ENCODE measurements around the gene PCNP. TPM values are rescaled to one million over a fixed set of nuclear protein-coding genes. Genes with fewer than 3 reads are reported as not detected.
"Not testable (repeated sequence)": the region's sequence is repeated elsewhere in the genome, so short reads cannot be mapped to it uniquely, and the experiment has no call there.

PCNP gene
- total and polyA plus RNA-seq, 2 donors (not counting 1 experiment from before 2014, with no cell fraction given) = 39.1 to 156 TPM

- intact Hi-C loops (cut with micrococcal nuclease) = no loop called here
- no peaks in the 10 kb centered on the region for H3K36me3 ChIP-seq (replicated peaks in 1 of 2; ENCODE audit: control extremely low read depth in 1 of 2, control insufficient read depth in 1 of 2, extremely low read depth in 1 of 2, insufficient read depth in 2 of 2, low read length in 1 of 2)
- H3K9me3 Mint-ChIP-seq (ENCODE audit: insufficient read depth) = no peaks in the 10 kb centered on the region
- H3K27ac ChIP-seq (ENCODE audit: low read length in 2 of 2) = no peak overlapping the region
- H3K9me3 ChIP-seq (ENCODE audit: control extremely low read depth in 1 of 3, control insufficient read depth in 2 of 3, insufficient read depth in 1 of 3, low read length in 2 of 3) = no peaks in the 10 kb centered on the region
- H3K27ac Mint-ChIP-seq = no peak overlapping the region
- H2AFZ ChIP-seq (ENCODE audit: insufficient read depth, low read depth, low read length, poor library complexity, severe bottlenecking) = no peak overlapping the region
- DNase-seq (no peak), ATAC-seq (ENCODE audit: low read depth) (no peak)
- H3K9ac ChIP-seq (ENCODE audit: low read length) = no peak overlapping the region
- TF ChIP-seq CTCF (IDR thresholded peaks at IDR 0.05) (no peak), EZH2 (IDR thresholded peaks at IDR 0.05; ENCODE audit: borderline replicate concordance, insufficient read depth, low read depth, low read length, poor library complexity, severe bottlenecking) (no peak)
- CTCF ChIA-PET = no interaction called here
- no peak overlapping the region for H3K4me3 ChIP-seq (ENCODE audit: control extremely low read depth in 1 of 5, extremely low read depth in 1 of 5, insufficient read depth in 1 of 5, low read depth in 2 of 5, low read length in 4 of 5)
- H3K4me2 ChIP-seq (replicated peaks; ENCODE audit: low read depth, low read length, poor library complexity, severe bottlenecking) = no peak overlapping the region
- no peaks in the 10 kb centered on the region for H3K27me3 Mint-ChIP-seq
- POLR2A ChIA-PET = no interaction called here
- peaks cover 1% of the 10 kb centered on the region for H3K4me1 Mint-ChIP-seq
- WGBS (ENCODE audit: insufficient coverage) = no CpG with 5 or more reads among the region's 1 CpG
- H3K4me1 ChIP-seq (ENCODE audit: control insufficient read depth in 2 of 2, insufficient read depth in 2 of 2, low read length in 2 of 2) = peaks cover 2 to 4% of the 10 kb centered on the region in 2 donors
- no peaks in the 10 kb centered on the region for H4K20me1 ChIP-seq (ENCODE audit: control insufficient read depth, insufficient read depth, low read length, poor library complexity, severe bottlenecking)
- H3K4me3 Mint-ChIP-seq = no peak overlapping the region
- no peaks in the 10 kb centered on the region for H3K27me3 ChIP-seq (replicated peaks in 1 of 4; ENCODE audit: control extremely low read depth in 1 of 4, control insufficient read depth in 3 of 4, insufficient read depth in 4 of 4, low read length in 3 of 4)
- H3K79me2 ChIP-seq (ENCODE audit: control insufficient read depth, insufficient read depth, low read length) = no peaks in the 10 kb centered on the region
Observed at GRCh38 chr3:101631098-101631796, 57.3 kb downstream of the PCNP start.

- ATAC-seq (ENCODE audit: low read depth); H3K4me3 Mint-ChIP-seq; H3K9me3 Mint-ChIP-seq (ENCODE audit: insufficient read depth); H2AFZ ChIP-seq (ENCODE audit: insufficient read depth, low read depth, low read length, poor library complexity, severe bottlenecking); H3K4me1 ChIP-seq (ENCODE audit: control insufficient read depth in 2 of 2, insufficient read depth in 2 of 2, low read length in 2 of 2); H3K27me3 ChIP-seq (replicated peaks in 1 of 4; ENCODE audit: control extremely low read depth in 1 of 4, control insufficient read depth in 3 of 4, insufficient read depth in 4 of 4, low read length in 3 of 4); H3K4me1 Mint-ChIP-seq; H3K9me3 ChIP-seq (ENCODE audit: control extremely low read depth in 1 of 3, control insufficient read depth in 2 of 3, insufficient read depth in 1 of 3, low read length in 2 of 3); H3K27ac Mint-ChIP-seq; intact Hi-C loops (cut with micrococcal nuclease); POLR2A ChIA-PET; CTCF ChIA-PET; H3K4me3 ChIP-seq (ENCODE audit: control extremely low read depth in 1 of 5, extremely low read depth in 1 of 5, insufficient read depth in 1 of 5, low read depth in 2 of 5, low read length in 4 of 5); H4K20me1 ChIP-seq (ENCODE audit: control insufficient read depth, insufficient read depth, low read length, poor library complexity, severe bottlenecking); H3K27me3 Mint-ChIP-seq; H3K27ac ChIP-seq (ENCODE audit: low read length in 2 of 2); H3K79me2 ChIP-seq (ENCODE audit: control insufficient read depth, insufficient read depth, low read length); H3K9ac ChIP-seq (ENCODE audit: low read length); DNase-seq; H3K4me2 ChIP-seq (replicated peaks; ENCODE audit: low read depth, low read length, poor library complexity, severe bottlenecking); H3K36me3 ChIP-seq (replicated peaks in 1 of 2; ENCODE audit: control extremely low read depth in 1 of 2, control insufficient read depth in 1 of 2, extremely low read depth in 1 of 2, insufficient read depth in 2 of 2, low read length in 1 of 2): not testable (repeated sequence)
- 92% methylated on average over 8 of the region's 8 CpGs for WGBS (ENCODE audit: insufficient coverage)
Observed at GRCh38 chr3:101631959-101632358, 58.0 kb downstream of the PCNP start.
